Calu3 (cell line): ENCODE measurements around the gene TMC1. TPM values are rescaled to one million over a fixed set of nuclear protein-coding genes. Genes with fewer than 3 reads are reported as not detected.

Experiments used
- BruUV-seq: library from RNA; stranded (reverse); fragments of 400-500 nt; replicated peaks from 2 replicates; lab custom pipeline; 2021; lab: Mats Ljungman, UMichigan
- CTCF ChIA-PET: fragments of 300-600 bp; sonication (Branson Sonifier 250); formaldehyde crosslinking; loops from one replicate; lab custom pipeline; 2022; ENCODE audit warnings: antibody characterized with exemption; lab: Charles Lee
- DNase-seq: peaks from one replicate; pipeline ENCODE4 v3.0.0; 2022
- H3K27ac Mint-ChIP-seq: one replicate; pipeline ENCODE4 v1.8.0; 2022; ENCODE audit warnings: mixed read lengths; ENCODE audit not compliant: unreplicated experiment
- H3K27me3 Mint-ChIP-seq: one replicate; pipeline ENCODE4 v1.8.0; 2022; ENCODE audit warnings: mixed read lengths; ENCODE audit not compliant: unreplicated experiment
- H3K36me3 Mint-ChIP-seq: one replicate; pipeline ENCODE4 v1.8.0; 2022; ENCODE audit warnings: mild to moderate bottlenecking, moderate library complexity, mixed read lengths; ENCODE audit not compliant: insufficient read depth, unreplicated experiment
- H3K4me1 Mint-ChIP-seq: one replicate; pipeline ENCODE4 v1.8.0; 2022; ENCODE audit warnings: mild to moderate bottlenecking, low read depth, mixed read lengths; ENCODE audit not compliant: unreplicated experiment
- H3K4me3 Mint-ChIP-seq: one replicate; pipeline ENCODE4 v1.8.0; 2022; ENCODE audit warnings: mild to moderate bottlenecking, low read depth, moderate library complexity, mixed read lengths; ENCODE audit not compliant: unreplicated experiment
- H3K9me3 Mint-ChIP-seq: one replicate; pipeline ENCODE4 v1.8.0; 2022; ENCODE audit warnings: low read depth, mixed read lengths; ENCODE audit not compliant: unreplicated experiment
- CTCF ChIP-seq: fragments of 200-600 bp; IDR thresholded peaks from one replicate; pipeline ENCODE4 v1.8.0; 2022; ENCODE audit warnings: antibody characterized with exemption; ENCODE audit not compliant: unreplicated experiment
- intact Hi-C: fragments of 100-400 bp; cut with micrococcal nuclease; formaldehyde crosslinking; loops from one replicate; pipeline ENCODE4 v1.10.0; 2022; ENCODE audit not compliant: unreplicated experiment
- total RNA-seq: library from RNA; stranded (reverse); gene quantifications from 2 replicates; pipeline ENCODE4 v1.2.3, GENCODE V29; 2022

TMC1 gene
- total RNA-seq, 1 experiment from 2014 or later, result not detected

- Mint-ChIP-seq H3K4me1 (no peaks in the 10 kb centered on the region), H3K4me3 (no peak overlapping the region), H3K27ac (no peak overlapping the region), H3K36me3 (no peaks in the 10 kb centered on the region), H3K9me3 (no peaks in the 10 kb centered on the region), H3K27me3 (no peaks in the 10 kb centered on the region)
- no TSS peak for BruUV-seq
- intact Hi-C loops, result loop anchor here (10.0 kb wide), 1 partner anchor 102 kb away; no protein-coding TSS in a partner anchor
- no peak for TF ChIP-seq CTCF
- CTCF ChIA-PET, result no interaction called here
- DNase-seq, result no peak
Measured at GRCh38 chr9:72786948-72787347, 265.5 kb downstream of the TMC1 start.

GRCh38 chr9:72788966-72789735 is 267.7 kb downstream of the TMC1 start:
- Mint-ChIP-seq H3K27ac (no peak overlapping the region), H3K9me3 (no peaks in the 10 kb centered on the region), H3K4me3 (no peak overlapping the region), H3K36me3 (no peaks in the 10 kb centered on the region), H3K4me1 (no peaks in the 10 kb centered on the region), H3K27me3 (no peaks in the 10 kb centered on the region)
- no peak for TF ChIP-seq CTCF
- intact Hi-C loops, result loop anchor here (10.0 kb wide), 1 partner anchor 104 kb away; no protein-coding TSS in a partner anchor
- no TSS peak for BruUV-seq
- CTCF ChIA-PET, result no interaction called here
- no peak for DNase-seq

- H3K9me3 Mint-ChIP-seq, result no peaks in the 10 kb centered on the region
- TF ChIP-seq CTCF, result no peak
- no TSS peak for BruUV-seq
- no peak for DNase-seq
- intact Hi-C loops, result loop anchor here (10.0 kb wide), 1 partner anchor 105 kb away; no protein-coding TSS in a partner anchor
- H3K27me3 Mint-ChIP-seq, result no peaks in the 10 kb centered on the region
- no peak overlapping the region for H3K4me3 Mint-ChIP-seq
- CTCF ChIA-PET, result no interaction called here
- H3K27ac Mint-ChIP-seq, result no peak overlapping the region
- H3K36me3 Mint-ChIP-seq, result no peaks in the 10 kb centered on the region
- no peaks in the 10 kb centered on the region for H3K4me1 Mint-ChIP-seq
Measured at GRCh38 chr9:72789885-72790284, 268.5 kb downstream of the TMC1 start.

- DNase-seq, result no peak
- Mint-ChIP-seq H3K9me3 (peaks cover 3% of the 10 kb centered on the region), H3K27ac (no peak overlapping the region), H3K4me3 (no peak overlapping the region), H3K36me3 (no peaks in the 10 kb centered on the region), H3K27me3 (no peaks in the 10 kb centered on the region), H3K4me1 (no peaks in the 10 kb centered on the region)
- BruUV-seq, result no TSS peak
- intact Hi-C loops, result no loop called here
- CTCF ChIA-PET, result no interaction called here
- TF ChIP-seq CTCF, result no peak
Measured at GRCh38 chr9:72790989-72791388, 269.6 kb downstream of the TMC1 start.
